Spleen (tissue), 7 donors: ENCODE results near the gene PDCD10.

Source experiments
- POLR2AphosphoS5 ChIP-seq, 3 donors: sonication (generic); formaldehyde crosslinking; IDR thresholded peaks; one replicate each; pipeline ENCODE4 v1.5.1; 2017; ENCODE audit warnings: antibody characterized with exemption in 3 of 3
- TF ChIP-seq, protein P1 (sequence below), 11 experiments: fragments of 200-600 bp in 7 of 11; fragments of 450-650 bp in 4 of 11; sonication (generic) in 4 of 11; IDR thresholded peaks in 8 of 11; conservative IDR thresholded peaks in 3 of 11; 1 replicate in 7 of 11; 2 replicates in 4 of 11; pipeline versions ENCODE4 v1.4.0 to v1.8.0; 2016 to 2021; ENCODE audit warnings: antibody characterized with exemption in 11 of 11, inconsistent platforms in 4 of 11, mild to moderate bottlenecking in 1 of 11
- donor health status: DM: no; HTN: no; CAD: no; lungs with moderate emphysema.
- donor health status: DM: no; HTN: no; CAD: no.
- donor health status: DM: no; HTN: no; CAD: no.

DNA sequence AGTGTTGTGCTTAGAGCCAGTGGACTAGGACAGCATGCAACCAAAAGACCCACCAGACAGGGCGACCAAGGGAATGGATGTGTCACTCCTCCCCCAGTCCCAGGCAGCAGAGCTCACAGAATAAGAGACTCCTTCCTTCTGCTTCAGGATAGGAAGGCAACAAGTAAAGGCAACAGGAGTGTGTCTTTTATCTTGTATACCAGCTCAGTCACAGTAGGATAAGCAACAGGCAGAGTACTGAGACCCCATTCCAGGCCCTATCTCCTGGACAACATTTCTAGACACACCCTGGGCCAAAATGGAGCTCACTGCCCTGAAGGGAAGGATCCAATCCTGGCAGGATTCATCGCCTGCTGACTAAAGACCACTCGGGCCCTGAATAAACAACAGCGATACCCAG is 25.0 kb downstream of the PDCD10 start:
- TF ChIP-seq, protein P1, sequence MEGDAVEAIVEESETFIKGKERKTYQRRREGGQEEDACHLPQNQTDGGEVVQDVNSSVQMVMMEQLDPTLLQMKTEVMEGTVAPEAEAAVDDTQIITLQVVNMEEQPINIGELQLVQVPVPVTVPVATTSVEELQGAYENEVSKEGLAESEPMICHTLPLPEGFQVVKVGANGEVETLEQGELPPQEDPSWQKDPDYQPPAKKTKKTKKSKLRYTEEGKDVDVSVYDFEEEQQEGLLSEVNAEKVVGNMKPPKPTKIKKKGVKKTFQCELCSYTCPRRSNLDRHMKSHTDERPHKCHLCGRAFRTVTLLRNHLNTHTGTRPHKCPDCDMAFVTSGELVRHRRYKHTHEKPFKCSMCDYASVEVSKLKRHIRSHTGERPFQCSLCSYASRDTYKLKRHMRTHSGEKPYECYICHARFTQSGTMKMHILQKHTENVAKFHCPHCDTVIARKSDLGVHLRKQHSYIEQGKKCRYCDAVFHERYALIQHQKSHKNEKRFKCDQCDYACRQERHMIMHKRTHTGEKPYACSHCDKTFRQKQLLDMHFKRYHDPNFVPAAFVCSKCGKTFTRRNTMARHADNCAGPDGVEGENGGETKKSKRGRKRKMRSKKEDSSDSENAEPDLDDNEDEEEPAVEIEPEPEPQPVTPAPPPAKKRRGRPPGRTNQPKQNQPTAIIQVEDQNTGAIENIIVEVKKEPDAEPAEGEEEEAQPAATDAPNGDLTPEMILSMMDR (IDR thresholded peaks at IDR 0.05 in 8 of 11, conservative IDR thresholded peaks at IDR 0.05 in 3 of 11): no peak
- no peak for TF ChIP-seq POLR2AphosphoS5 (IDR thresholded peaks at IDR 0.05)
